GDM1 (cell line): Measurements from ENCODE around the gene NEO1.
"Not testable (repeated sequence)": the region's sequence is repeated elsewhere in the genome, so short reads cannot be mapped to it uniquely, and the experiment has no call there.

Experiments
- DNase-seq: peaks from one replicate; lab custom pipeline; 2025; lab: John Stamatoyannopoulos, UW

The NEO1 gene

GRCh38 chr15:73210630-73211029 is 158.4 kb downstream of the NEO1 start:
- DNase-seq = no peak

- DNase-seq = no peak
Observed at GRCh38 chr15:73212424-73212823, 160.2 kb downstream of the NEO1 start.

GRCh38 chr15:73221450-73221849 is 169.2 kb downstream of the NEO1 start:
- DNase-seq = not testable (repeated sequence)

GRCh38 chr15:73225358-73226015 is 173.2 kb downstream of the NEO1 start:
- no peak for DNase-seq

GRCh38 chr15:73226093-73226814 is 174.0 kb downstream of the NEO1 start:
- DNase-seq = no peak

- DNase-seq = no peak
Observed at GRCh38 chr15:73227433-73228056, 175.3 kb downstream of the NEO1 start.

- DNase-seq = no peak
Observed at GRCh38 chr15:73228128-73228646, 175.9 kb downstream of the NEO1 start.

- DNase-seq = no peak
Observed at GRCh38 chr15:73231661-73232419, 179.6 kb downstream of the NEO1 start.

- DNase-seq = no peak
Observed at GRCh38 chr15:73232776-73233175, 180.5 kb downstream of the NEO1 start.

- no peak for DNase-seq
Observed at GRCh38 chr15:73233623-73234022, 181.4 kb downstream of the NEO1 start.

GRCh38 chr15:73237910-73238309 is 185.6 kb downstream of the NEO1 start:
- DNase-seq = no peak

- no peak for DNase-seq
Observed at GRCh38 chr15:73239564-73240215, 187.4 kb downstream of the NEO1 start.

GRCh38 chr15:73240866-73241499 is 188.7 kb downstream of the NEO1 start:
- DNase-seq = no peak

GRCh38 chr15:73244333-73244732 is 192.1 kb downstream of the NEO1 start:
- no peak for DNase-seq

- DNase-seq = no peak
Observed at GRCh38 chr15:73246439-73246838, 194.2 kb downstream of the NEO1 start.

GRCh38 chr15:73246898-73247297 is 194.6 kb downstream of the NEO1 start:
- DNase-seq = no peak

GRCh38 chr15:73247331-73247730 is 195.1 kb downstream of the NEO1 start:
- DNase-seq = no peak

- DNase-seq = no peak
Observed at GRCh38 chr15:73249499-73249898, 197.2 kb downstream of the NEO1 start.

GRCh38 chr15:73254598-73254997 is 202.3 kb downstream of the NEO1 start:
- no peak for DNase-seq

GRCh38 chr15:73258271-73259108 is 206.2 kb downstream of the NEO1 start:
- DNase-seq = no peak
